HUES6 (cell line): Measurements from ENCODE around the gene PTPRE.
"Not testable (repeated sequence)": the region's sequence is repeated elsewhere in the genome, so short reads cannot be mapped to it uniquely, and the experiment has no call there.

Source experiments
- H3K27ac ChIP-seq: 2 replicates; pipeline ENCODE4 v1.7.0; 2013; ENCODE audit warnings: low read depth, mild to moderate bottlenecking, low read length, inconsistent platforms
- H3K27me3 ChIP-seq: 2 replicates; pipeline ENCODE4 v1.6.1; 2013; ENCODE audit warnings: low read length; ENCODE audit not compliant: control insufficient read depth, insufficient read depth
- H3K36me3 ChIP-seq: 2 replicates; pipeline ENCODE4 v1.6.1; 2013; ENCODE audit warnings: low read length; ENCODE audit not compliant: control insufficient read depth, insufficient read depth
- H3K4me1 ChIP-seq: 2 replicates; pipeline ENCODE4 v1.6.1; 2013; ENCODE audit warnings: low read length; ENCODE audit not compliant: control insufficient read depth, insufficient read depth
- H3K4me3 ChIP-seq: 2 replicates; pipeline ENCODE4 v1.5.1; 2013; ENCODE audit warnings: low read depth, low read length
- H3K9ac ChIP-seq: one replicate; pipeline ENCODE4 v1.6.1; 2013; ENCODE audit warnings: mild to moderate bottlenecking, low read length
- H3K9me3 ChIP-seq: 2 replicates; pipeline ENCODE4 v1.6.1; 2013; ENCODE audit warnings: low read depth, low read length; ENCODE audit not compliant: control insufficient read depth, insufficient read depth

Gene PTPRE

DNA sequence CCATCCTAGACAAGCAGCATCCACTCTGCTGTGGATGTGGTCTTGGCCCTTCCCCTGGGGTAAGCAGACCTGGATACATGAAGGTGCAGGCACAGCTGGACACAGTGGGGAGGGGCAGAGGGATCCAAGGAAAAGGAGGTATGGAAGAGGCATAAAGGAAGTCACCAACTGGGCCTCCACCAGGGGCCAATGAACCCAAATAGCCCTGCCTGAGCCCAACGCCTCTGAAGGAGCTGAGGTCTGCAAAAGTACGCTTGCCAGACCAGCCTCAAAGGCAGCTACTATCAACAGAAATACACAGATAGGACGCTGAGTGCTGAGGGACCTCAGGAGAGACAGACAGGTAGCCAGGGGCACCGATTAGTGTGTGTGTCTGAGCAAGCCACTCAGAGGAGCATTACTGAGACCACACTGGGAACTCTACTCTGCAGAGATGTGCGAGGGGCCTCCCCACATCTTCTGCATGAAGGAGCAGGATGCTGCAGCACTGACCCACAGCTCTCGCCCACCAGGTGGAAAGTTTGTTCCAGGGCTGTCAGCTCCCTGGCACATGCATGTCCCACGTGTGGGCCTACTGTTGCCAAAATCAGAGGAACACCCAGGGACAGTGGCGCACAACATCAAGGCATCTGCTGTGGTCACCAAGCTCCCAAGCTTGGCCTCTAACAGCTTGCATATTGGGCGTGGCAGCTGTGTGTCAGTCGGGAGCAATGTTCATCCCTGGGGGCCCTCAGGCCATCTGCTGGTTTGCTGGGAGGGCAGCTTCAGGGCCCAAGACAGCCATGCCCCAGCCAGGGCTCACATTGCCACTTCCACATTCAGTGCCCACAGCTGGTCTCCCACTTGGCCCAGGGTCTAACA lies 179.3 kb downstream of the PTPRE start:
- H3K9me3 ChIP-seq, result no peaks in the 10 kb centered on the region
- no peak overlapping the region for H3K4me3 ChIP-seq
- no peak overlapping the region for H3K27ac ChIP-seq
- H3K27me3 ChIP-seq, result no peaks in the 10 kb centered on the region
- peaks cover 21% of the 10 kb centered on the region for H3K4me1 ChIP-seq
- no peak overlapping the region for H3K9ac ChIP-seq
- H3K36me3 ChIP-seq, result no peaks in the 10 kb centered on the region

DNA sequence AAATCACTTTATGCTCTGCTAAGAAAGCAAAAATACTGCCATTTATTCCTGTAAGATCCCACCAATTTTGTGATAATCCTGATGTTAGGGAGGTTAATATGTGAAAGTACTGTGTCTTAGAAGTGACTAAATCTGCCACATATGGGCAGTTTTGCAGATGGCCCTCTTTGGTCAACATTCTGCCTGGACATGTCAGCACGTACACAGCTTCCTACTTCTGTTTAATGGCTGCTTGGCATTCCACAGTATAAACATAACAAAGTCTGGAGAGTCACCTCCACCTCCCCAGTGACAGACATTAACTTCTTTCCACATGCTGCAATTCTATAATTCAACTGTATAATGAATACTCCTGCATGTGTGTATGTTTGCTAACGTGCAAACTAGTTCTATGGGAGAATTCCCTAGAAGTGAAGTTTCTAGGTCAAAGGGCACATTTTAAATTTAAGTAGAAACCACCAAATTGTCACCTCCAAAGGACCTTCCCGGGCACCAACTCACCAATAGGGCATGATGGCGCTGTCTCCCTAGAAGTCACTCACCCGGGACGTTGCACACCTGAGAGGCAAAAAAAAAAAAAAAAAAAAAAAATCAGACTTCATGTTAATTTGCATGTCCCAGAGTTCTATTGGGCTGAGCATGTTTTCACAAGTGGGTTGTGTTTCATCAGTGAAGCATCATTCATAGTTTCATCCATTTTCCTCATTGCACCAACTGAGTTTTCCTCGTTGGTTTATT lies 180.4 kb downstream of the PTPRE start:
- Histone ChIP-seq H3K9me3 (no peaks in the 10 kb centered on the region), H3K9ac (no peak overlapping the region), H3K36me3 (no peaks in the 10 kb centered on the region), H3K4me1 (peaks cover 21% of the 10 kb centered on the region), H3K27me3 (no peaks in the 10 kb centered on the region), H3K27ac (no peak overlapping the region), H3K4me3 (no peak overlapping the region)

DNA sequence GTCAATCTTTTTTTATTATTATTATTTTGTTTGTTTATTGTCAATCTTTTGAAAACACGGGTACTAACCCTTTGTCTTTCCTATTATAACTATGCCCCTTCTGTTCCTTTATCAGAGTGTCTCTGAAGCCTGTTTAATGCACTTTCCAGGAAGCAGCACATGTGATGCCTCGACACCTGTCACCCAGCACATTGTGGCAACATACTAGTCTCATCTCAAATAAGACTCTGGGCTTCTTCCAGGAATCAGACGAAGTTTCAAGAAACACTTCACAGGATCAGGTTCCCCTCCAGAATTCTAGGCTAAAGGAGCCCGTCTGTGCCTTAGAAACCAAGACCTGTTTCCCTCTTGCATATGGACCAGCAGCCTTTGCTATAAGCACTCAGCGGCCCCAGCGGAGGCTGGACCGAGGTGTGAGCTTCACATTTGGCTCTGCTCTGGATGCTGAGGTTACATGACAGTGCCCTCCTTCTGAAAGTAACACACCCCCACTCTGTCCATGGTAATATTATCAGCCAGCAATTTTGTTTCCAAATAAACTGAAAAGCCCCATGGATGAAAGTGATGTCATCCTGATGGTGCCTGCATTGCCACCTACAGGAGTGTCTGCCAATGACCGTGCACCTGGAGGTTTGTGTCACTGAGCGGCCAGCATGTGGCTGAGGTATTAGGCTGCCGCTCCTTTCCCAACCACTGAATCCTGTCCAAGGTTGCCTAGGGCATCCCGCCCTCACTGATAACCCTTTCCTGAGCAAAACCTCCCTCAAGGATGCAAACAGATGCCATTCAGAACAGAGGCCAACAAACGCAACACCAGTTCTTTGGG lies 181.2 kb downstream of the PTPRE start:
- Histone ChIP-seq H3K4me3 (no peak overlapping the region), H3K27ac (no peak overlapping the region), H3K36me3 (no peaks in the 10 kb centered on the region), H3K9ac (no peak overlapping the region), H3K9me3 (no peaks in the 10 kb centered on the region), H3K4me1 (peaks cover 21% of the 10 kb centered on the region), H3K27me3 (no peaks in the 10 kb centered on the region)

DNA sequence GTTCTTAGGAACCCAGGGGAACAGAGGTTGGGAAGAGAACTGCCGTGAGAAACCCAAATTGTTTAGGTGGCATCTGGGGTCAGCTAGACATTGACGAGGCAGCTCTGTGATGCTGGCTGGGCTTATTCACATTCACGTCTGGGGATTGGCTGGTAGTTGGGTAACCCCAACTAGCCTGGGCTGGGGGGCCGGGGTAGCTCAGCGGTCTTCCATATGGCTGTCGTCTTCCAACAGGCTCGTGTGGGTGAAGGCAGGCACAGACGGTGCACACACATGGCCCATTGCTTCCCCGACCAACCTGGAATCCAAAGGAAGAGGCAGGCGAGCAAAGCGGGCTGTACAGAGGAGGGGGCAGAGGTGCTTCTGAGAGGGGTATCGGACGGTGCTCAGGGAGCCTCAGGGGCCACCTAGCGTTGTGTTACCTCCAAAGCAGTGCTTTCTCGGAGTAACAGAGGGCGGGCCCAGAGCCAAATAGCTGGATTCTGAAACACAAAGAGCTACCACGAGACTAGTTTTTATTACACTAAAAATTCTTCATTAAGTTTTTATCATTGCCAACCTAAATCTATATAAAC lies 184.8 kb downstream of the PTPRE start:
- Histone ChIP-seq H3K4me1 (peaks cover 1% of the 10 kb centered on the region), H3K27ac (no peak overlapping the region), H3K9me3 (no peaks in the 10 kb centered on the region), H3K36me3 (peaks cover under 1% of the 10 kb centered on the region; the same call in 1 of the 2 replicates), H3K9ac (no peak overlapping the region), H3K27me3 (no peaks in the 10 kb centered on the region), H3K4me3 (no peak overlapping the region)

DNA sequence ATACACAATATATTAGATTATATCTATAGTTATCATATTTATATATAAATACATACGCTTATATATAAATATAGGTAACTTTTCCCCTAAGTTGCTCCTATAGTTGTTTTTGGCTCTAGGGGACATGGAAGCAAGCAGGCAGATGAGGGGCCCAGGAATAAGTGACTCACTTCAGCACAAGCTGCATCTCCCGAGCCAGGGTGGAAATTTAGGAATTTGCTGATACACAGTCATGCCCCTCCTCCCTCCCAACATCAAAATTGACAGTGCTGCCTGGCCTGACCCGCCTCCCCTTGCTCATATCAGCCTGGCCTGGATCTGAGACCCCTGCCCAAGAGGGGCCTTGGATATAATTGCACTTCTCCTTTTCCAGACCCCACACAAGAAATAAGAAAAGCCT lies 185.6 kb downstream of the PTPRE start:
- H3K27ac ChIP-seq, result no peak overlapping the region
- H3K9ac ChIP-seq, result no peak overlapping the region
- H3K9me3 ChIP-seq, result no peaks in the 10 kb centered on the region
- no peaks in the 10 kb centered on the region for H3K27me3 ChIP-seq
- peaks cover 8% of the 10 kb centered on the region for H3K36me3 ChIP-seq
- no peaks in the 10 kb centered on the region for H3K4me1 ChIP-seq
- no peak overlapping the region for H3K4me3 ChIP-seq

DNA sequence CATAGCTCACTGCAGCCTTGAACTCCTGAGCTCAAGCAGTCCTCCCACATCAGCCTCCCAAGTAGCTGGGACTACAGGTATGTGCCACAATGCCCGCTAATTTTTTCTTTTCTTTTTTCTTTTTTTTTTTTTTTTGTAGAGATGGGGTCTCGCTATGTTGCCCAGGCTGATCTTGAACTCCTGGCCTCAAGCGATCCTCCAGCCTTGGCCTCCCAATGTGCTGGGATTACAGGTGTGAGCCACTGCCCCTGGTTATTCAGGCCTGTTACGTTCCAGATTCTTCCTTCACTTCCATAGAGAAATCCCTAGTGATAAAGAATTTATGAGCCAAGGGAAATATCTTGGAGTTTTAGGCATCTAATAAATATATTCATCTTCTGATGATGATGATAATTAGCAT lies 187.7 kb downstream of the PTPRE start:
- H3K36me3 ChIP-seq, result peaks cover 30% of the 10 kb centered on the region
- H3K4me3 ChIP-seq, H3K9ac ChIP-seq, H3K9me3 ChIP-seq, H3K27me3 ChIP-seq, H3K4me1 ChIP-seq, H3K27ac ChIP-seq: not testable (repeated sequence)

DNA sequence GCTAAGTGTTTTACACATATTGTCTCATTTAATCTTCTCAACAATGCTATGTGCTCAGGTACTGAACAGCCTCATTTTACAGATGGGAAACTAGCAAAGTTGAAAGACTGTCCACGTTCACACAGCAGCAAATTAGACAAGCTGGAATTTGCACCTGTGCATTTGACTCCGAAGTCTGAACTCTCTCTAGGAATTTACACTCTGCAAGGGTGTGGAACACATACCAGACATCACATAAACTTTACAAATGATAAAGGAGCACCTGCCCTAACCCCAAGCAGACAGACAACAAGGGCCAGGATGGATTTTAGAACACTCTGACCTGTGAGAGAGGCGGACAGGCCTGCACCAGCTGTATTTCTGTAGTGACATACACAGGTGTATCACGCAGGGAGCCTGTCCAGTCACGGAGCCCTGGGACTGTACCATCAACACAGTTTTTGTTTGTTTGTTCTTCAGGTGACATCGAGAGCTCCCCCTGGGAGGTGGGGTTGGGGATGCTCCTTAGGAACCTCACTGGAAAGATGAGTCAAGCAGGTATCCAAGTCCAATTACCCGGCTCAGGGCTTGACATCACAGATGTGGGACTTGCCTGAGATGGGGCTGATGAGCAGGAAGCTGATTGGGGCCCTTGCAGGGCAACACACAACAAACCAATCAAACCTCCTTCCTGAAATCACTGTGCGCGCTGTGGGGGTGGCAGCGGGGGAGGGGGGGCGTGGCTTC lies 188.3 kb downstream of the PTPRE start:
- peaks cover 35% of the 10 kb centered on the region for H3K36me3 ChIP-seq
- H3K27me3 ChIP-seq, result no peaks in the 10 kb centered on the region
- H3K9me3 ChIP-seq, result no peaks in the 10 kb centered on the region
- H3K27ac ChIP-seq, result no peak overlapping the region
- no peak overlapping the region for H3K4me3 ChIP-seq
- H3K4me1 ChIP-seq, result no peaks in the 10 kb centered on the region
- H3K9ac ChIP-seq, result no peak overlapping the region

DNA sequence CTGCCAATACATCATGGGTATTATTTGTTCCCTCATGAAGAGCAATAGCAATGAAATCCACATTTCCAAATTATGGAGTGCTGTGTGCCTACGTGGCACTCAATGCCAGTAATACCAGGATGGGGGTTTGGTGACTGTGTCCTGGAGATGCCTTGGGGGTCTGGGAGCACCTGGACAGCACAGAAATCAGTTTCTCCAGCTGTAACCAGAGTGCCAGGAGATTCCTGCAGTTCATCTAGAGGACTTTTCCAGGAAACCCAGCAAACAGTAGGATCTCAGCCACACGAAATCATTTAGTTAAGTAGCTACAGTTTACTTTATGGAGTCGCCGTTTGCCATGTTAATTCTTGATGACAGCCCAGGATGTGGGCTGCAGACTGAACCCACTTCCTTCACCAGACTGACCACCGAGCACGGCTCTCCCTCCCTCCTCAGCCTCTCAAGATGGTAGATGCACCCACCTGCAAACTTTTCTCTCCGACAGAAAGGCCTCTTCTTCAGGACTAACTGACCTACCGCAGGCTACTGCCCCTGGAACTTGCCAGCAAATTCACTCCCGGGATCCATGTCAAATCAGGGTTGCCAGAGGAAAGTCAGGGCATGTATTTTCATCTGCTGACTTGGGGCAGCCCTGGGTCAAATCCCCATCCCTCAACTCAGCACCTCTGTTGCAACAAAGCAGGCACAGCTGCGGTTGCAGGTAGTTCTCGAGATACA lies 189.0 kb downstream of the PTPRE start:
- Histone ChIP-seq H3K27me3 (no peaks in the 10 kb centered on the region), H3K4me1 (no peaks in the 10 kb centered on the region), H3K27ac (no peak overlapping the region), H3K9ac (no peak overlapping the region), H3K36me3 (peaks cover 43% of the 10 kb centered on the region), H3K9me3 (no peaks in the 10 kb centered on the region), H3K4me3 (no peak overlapping the region)

DNA sequence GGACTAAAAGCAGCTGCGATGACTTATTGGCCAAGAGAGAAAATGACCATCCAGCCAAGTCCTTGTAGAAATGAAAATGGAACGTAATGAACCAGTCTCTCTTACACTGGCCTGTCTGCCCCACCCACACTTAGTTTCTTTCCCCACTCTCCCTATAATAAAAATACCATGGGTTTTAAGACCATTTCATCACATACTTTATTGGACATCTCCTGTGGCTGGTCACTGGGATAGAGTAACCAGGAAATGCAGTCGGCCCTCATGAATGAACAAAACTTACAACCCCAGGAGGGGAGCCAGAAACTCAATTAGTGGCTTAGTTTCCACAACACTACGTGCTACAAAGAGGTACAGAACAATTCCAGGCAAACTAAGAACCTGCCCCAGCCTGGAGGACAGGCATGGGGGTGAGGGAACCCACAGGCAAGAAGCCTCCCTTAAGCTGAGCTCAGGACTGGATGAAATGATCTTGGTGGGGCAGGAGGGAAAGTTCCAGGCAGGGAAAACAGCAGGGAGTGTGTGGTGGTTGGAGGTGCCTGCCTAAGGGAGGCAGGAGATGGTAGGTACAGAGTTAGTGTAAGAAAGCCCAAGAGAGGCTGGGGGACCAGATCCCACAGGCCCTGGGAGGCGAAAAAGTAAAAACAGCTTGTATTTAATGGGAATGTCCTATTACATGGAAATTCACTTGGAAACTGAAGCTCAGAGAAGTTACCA lies 189.7 kb downstream of the PTPRE start:
- H3K27me3 ChIP-seq, result no peaks in the 10 kb centered on the region
- no peak overlapping the region for H3K4me3 ChIP-seq
- no peaks in the 10 kb centered on the region for H3K9me3 ChIP-seq
- no peak overlapping the region for H3K9ac ChIP-seq
- peaks cover 50% of the 10 kb centered on the region for H3K36me3 ChIP-seq
- H3K27ac ChIP-seq, result no peak overlapping the region
- H3K4me1 ChIP-seq, result no peaks in the 10 kb centered on the region
